Esophagus squamous epithelium (tissue), 4 donors: ENCODE data around the gene ANKS1A.

Experiments
- CTCF ChIP-seq, 6 experiments: fragments of 450-650 bp in 4 of 6; fragments of 200-600 bp in 2 of 6; sonication (generic) in 2 of 6; IDR thresholded peaks; one replicate each; pipeline ENCODE4 v1.5.1; 2016 to 2019; ENCODE audit warnings: antibody characterized with exemption in 6 of 6, mild to moderate bottlenecking in 4 of 6, moderate library complexity in 4 of 6
- POLR2A ChIP-seq, 4 donors: fragments of 450-650 bp; IDR thresholded peaks; one replicate each; pipeline ENCODE4 v1.6.1; 2017; ENCODE audit warnings: antibody characterized with exemption in 4 of 4, mild to moderate bottlenecking in 4 of 4, moderate library complexity in 3 of 4

- peak in 1 of 4 donors; percentile 21 for TF ChIP-seq POLR2A (IDR thresholded peaks at IDR 0.05)
- peak in 3 of 6 experiments; percentile 6 to 32 (median 11) for TF ChIP-seq CTCF (IDR thresholded peaks at IDR 0.05)
Observed at GRCh38 chr6:35024551-35025054, 135.5 kb downstream of the ANKS1A start.
